ENCODE measurements around the gene KANSL3. TPM values are rescaled to one million over a fixed set of nuclear protein-coding genes. Genes with fewer than 3 reads are reported as not detected.

KANSL3 gene
- total RNA-seq, 1 donor from 2014 or later, result 58.8 TPM

DNA sequence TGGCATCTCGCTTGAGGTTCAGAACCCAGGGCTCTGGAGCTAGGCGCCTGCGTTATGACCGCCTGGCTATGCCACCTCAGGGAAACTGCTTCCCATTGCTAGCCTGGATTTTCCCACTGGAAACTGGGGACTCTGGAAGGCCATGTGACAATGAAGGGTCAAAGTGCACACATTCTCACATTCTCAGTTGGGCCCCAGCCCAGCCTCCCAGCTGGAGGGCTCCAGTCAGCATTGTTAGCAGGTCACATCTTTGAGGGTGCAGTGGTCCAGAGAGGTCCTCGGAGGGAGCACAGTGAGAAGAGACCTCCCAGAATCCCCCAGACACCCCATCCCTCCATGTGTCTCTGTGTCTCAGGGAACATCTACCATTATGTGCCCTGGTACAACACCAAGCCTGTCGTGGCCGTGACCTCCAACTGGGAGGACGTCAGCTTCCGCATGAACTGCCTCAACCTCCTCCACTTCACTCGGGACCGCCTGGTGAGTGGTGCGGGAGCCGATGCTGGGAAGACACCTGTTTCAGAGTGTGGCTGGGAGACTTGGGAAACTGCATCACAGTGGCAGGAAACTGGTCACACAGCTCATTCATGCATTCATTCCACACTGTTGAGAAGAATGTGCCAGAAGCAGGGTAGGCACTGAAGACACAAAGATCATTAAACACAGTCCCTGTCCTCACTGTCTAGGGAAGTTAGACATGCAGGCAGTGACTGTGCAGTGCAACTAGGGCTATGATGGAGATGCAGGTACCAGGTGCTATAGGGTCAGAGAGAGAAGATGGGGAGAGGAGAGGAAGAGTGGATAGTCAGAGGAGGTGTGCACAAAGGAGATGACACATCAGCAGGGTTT is 46.1 kb upstream of the KANSL3 start:
- peaks cover 4% of the 10 kb centered on the region for H3K4me1 Mint-ChIP-seq
- TF ChIP-seq, protein P1, sequence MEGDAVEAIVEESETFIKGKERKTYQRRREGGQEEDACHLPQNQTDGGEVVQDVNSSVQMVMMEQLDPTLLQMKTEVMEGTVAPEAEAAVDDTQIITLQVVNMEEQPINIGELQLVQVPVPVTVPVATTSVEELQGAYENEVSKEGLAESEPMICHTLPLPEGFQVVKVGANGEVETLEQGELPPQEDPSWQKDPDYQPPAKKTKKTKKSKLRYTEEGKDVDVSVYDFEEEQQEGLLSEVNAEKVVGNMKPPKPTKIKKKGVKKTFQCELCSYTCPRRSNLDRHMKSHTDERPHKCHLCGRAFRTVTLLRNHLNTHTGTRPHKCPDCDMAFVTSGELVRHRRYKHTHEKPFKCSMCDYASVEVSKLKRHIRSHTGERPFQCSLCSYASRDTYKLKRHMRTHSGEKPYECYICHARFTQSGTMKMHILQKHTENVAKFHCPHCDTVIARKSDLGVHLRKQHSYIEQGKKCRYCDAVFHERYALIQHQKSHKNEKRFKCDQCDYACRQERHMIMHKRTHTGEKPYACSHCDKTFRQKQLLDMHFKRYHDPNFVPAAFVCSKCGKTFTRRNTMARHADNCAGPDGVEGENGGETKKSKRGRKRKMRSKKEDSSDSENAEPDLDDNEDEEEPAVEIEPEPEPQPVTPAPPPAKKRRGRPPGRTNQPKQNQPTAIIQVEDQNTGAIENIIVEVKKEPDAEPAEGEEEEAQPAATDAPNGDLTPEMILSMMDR (conservative IDR thresholded peaks at IDR 0.05), result no peak
- no peak overlapping the region for H3K4me3 Mint-ChIP-seq
- DNase-seq (ENCODE audit: low read depth, low spot score), result no peak
- H3K9me3 Mint-ChIP-seq, result no peaks in the 10 kb centered on the region
- H3K27me3 Mint-ChIP-seq (ENCODE audit: low read depth), result peaks cover 12% of the 10 kb centered on the region
- no peaks in the 10 kb centered on the region for H3K36me3 Mint-ChIP-seq (ENCODE audit: low read depth)
- no peak overlapping the region for H3K27ac Mint-ChIP-seq (ENCODE audit: unreplicated experiment)

DNA sequence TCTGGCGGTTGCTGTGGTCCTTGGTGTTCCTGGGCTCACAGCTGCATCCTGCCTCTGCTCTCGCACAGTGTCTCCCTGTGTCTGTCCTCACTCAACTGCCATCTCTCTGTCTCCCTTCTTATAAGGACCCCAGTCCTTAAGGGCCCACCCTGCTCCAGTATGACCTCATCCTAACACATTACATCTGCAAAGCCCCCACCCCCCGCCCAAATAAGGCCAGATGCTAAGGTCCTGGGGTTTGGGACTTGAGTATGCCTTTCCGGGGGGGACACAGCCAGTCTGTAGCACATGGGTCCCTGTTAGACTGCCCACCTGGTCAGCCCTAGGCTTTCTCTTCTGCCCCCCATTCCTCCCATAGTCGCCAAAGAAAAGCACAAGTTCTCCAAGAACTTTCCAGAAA is 45.2 kb upstream of the KANSL3 start:
- no peak for DNase-seq (ENCODE audit: low read depth, low spot score)
- Mint-ChIP-seq H3K4me1 (peaks cover 4% of the 10 kb centered on the region), H3K36me3 (ENCODE audit: low read depth) (no peaks in the 10 kb centered on the region), H3K9me3 (no peaks in the 10 kb centered on the region), H3K27me3 (ENCODE audit: low read depth) (peaks cover 12% of the 10 kb centered on the region), H3K4me3 (no peak overlapping the region), H3K27ac (ENCODE audit: unreplicated experiment) (peak overlapping the region; percentile 6)
- TF ChIP-seq, protein P1 (conservative IDR thresholded peaks at IDR 0.05), result no peak

DNA sequence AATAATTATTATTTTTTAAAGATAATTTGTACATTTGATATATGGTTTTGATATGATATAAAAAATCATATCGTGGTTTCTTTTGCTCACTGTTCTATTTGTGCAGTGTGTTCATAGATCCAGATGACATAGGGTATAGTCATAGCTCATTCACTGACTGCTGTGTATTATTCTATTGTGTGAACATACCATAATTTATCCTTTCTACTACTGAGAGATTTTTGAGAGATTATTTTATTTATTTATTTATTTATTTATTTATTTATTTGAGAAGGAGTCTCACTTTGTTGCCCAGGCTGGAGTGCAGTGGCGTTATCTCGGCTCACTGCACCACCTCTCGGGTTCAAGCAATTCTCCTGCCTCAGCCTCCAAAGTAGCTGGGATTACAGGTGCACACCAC is 43.4 kb upstream of the KANSL3 start:
- no peak for DNase-seq (ENCODE audit: low read depth, low spot score)
- Mint-ChIP-seq H3K27ac (ENCODE audit: unreplicated experiment) (no peak overlapping the region), H3K4me1 (peaks cover 4% of the 10 kb centered on the region), H3K27me3 (ENCODE audit: low read depth) (peaks cover 12% of the 10 kb centered on the region), H3K36me3 (ENCODE audit: low read depth) (no peaks in the 10 kb centered on the region), H3K4me3 (no peak overlapping the region), H3K9me3 (peaks cover 2% of the 10 kb centered on the region)
- TF ChIP-seq, protein P1 (conservative IDR thresholded peaks at IDR 0.05), result no peak

DNA sequence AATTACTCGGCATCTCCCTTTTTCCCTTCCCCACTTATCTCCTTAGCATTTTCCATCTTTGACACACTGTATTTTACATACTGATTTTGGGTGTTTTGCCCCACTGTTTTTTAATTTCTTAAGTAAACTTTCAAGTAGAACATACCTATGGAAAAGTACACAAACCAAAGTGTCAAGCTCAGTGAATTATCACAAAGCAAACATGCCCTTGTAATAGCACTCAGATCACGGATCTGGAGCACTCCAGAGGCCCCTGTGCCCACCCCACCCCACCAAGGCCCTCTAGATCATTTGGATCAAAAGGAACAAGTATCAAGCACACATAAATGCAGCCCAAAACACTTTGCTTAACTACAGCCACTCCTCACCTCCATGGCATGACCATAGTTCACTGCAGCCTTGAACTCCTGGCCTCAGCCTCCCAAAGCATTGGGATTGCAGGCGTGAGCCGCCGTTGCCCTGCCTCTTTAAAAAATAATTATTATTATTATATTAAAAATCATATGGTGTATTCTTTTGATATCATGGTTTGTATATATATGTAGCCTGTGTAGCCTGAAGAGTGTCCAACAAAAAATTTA is 42.5 kb upstream of the KANSL3 start:
- TF ChIP-seq, protein P1 (conservative IDR thresholded peaks at IDR 0.05), result no peak
- H3K4me1 Mint-ChIP-seq, result peaks cover 4% of the 10 kb centered on the region
- peaks cover 2% of the 10 kb centered on the region for H3K9me3 Mint-ChIP-seq
- no peak overlapping the region for H3K27ac Mint-ChIP-seq (ENCODE audit: unreplicated experiment)
- no peak overlapping the region for H3K4me3 Mint-ChIP-seq
- DNase-seq (ENCODE audit: low read depth, low spot score), result no peak
- H3K36me3 Mint-ChIP-seq (ENCODE audit: low read depth), result no peaks in the 10 kb centered on the region
- peaks cover 12% of the 10 kb centered on the region for H3K27me3 Mint-ChIP-seq (ENCODE audit: low read depth)

DNA sequence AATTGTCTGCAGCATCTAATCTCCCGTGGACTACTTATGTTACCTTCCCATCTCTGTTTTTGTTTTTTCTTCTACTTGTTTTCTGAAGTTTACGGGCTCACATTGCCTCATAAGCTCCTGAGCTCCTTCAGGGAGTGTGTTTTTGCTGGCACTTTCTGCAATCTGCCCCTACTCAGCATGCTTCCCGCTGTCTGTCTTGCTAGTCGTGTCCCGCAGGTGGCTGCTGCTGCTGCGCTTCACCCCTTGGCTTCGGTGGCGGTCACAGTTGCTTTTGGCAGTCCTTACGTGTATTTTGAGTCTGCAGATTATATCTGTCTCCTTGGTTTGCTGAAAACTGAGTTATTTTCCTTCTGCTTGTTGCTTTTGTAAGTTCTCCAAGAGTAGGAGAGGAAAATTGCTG is 41.7 kb upstream of the KANSL3 start:
- no peak overlapping the region for H3K27ac Mint-ChIP-seq (ENCODE audit: unreplicated experiment)
- no peak overlapping the region for H3K4me3 Mint-ChIP-seq
- TF ChIP-seq, protein P1 (conservative IDR thresholded peaks at IDR 0.05), result no peak
- H3K4me1 Mint-ChIP-seq, result peaks cover 4% of the 10 kb centered on the region
- DNase-seq (ENCODE audit: low read depth, low spot score), result no peak
- peaks cover 2% of the 10 kb centered on the region for H3K9me3 Mint-ChIP-seq
- no peaks in the 10 kb centered on the region for H3K36me3 Mint-ChIP-seq (ENCODE audit: low read depth)
- peaks cover 12% of the 10 kb centered on the region for H3K27me3 Mint-ChIP-seq (ENCODE audit: low read depth)

All from neural crest cell (in vitro differentiated cells).